HepG2 (cell line): ENCODE measurements around the gene ITPK1. TPM values are rescaled to one million over a fixed set of nuclear protein-coding genes. Genes with fewer than 3 reads are reported as not detected.

Experiments used
- ATAC-seq: fragments of 200-7000 bp; cut with Tn5 transposase; 3 replicates; pipeline ENCODE4 v1.9.1; 2020; ENCODE audit warnings: mild to moderate bottlenecking, moderate library complexity
- BruUV-seq: library from RNA; stranded (reverse); fragments of 400-500 nt; replicated peaks from 2 replicates; lab custom pipeline; 2021; lab: Mats Ljungman, UMichigan
- CTCF ChIA-PET: fragments of 300-600 bp; formaldehyde crosslinking; extraction: SDS; loops from one replicate; lab custom pipeline; 2021; ENCODE audit warnings: low total read pairs, inconsistent platforms, low intra/inter-chr PET ratio; lab: Yijun Ruan, JAX
- POLR2A ChIA-PET: fragments of 350-600 bp; sonication (Branson Sonifier 250); formaldehyde crosslinking; loops from one replicate; lab custom pipeline; 2020; ENCODE audit warnings: antibody characterized with exemption, inconsistent platforms; lab: Yijun Ruan, JAX
- DNase-seq: peaks from one replicate; pipeline ENCODE4 v3.0.0-alpha.2; 2015; ENCODE audit warnings: low spot score
- FAIRE-seq: peaks from 3 replicates; lab custom pipeline; 2011; peaks lifted over from hg19 to GRCh38; lab: Jason Lieb, UNC
- H2AFZ ChIP-seq: one replicate; pipeline ENCODE4 v1.6.1; 2011; ENCODE audit warnings: low read length, inconsistent platforms
- H3K27ac ChIP-seq: fragments of 300-600 bp; 3 replicates; pipeline ENCODE4 v1.8.0; 2011; ENCODE audit warnings: mixed run types, mild to moderate bottlenecking, mixed read lengths, low read length, inconsistent platforms; ENCODE audit not compliant: insufficient read depth; ENCODE audit errors: extremely low read length
- H3K27me3 ChIP-seq, 2 experiments: fragments of 200-600 bp in 1 of 2; 2 replicates in 1 of 2; 3 replicates in 1 of 2; pipeline versions ENCODE4 v1.6.0 to v1.8.0; 2011; ENCODE audit warnings: low read length in 2 of 2, mild to moderate bottlenecking in 2 of 2, moderate library complexity in 2 of 2, inconsistent platforms in 1 of 2; ENCODE audit not compliant: insufficient read depth in 2 of 2, control insufficient read depth in 1 of 2
- H3K36me3 ChIP-seq, 2 experiments: fragments of 200-600 bp in 1 of 2; replicated peaks in 1 of 2; 2 replicates in 1 of 2; 3 replicates in 1 of 2; pipeline versions ENCODE4 v1.5.1 to v1.8.0; 2011; ENCODE audit warnings: low read length in 2 of 2, inconsistent platforms in 1 of 2; ENCODE audit not compliant: insufficient read depth in 2 of 2, control insufficient read depth in 1 of 2
- H3K4me1 ChIP-seq: 2 replicates; pipeline ENCODE4 v1.5.1; 2012; ENCODE audit warnings: low read length, inconsistent platforms; ENCODE audit not compliant: insufficient read depth
- H3K4me2 ChIP-seq: 2 replicates; pipeline ENCODE4 v1.6.0; 2011; ENCODE audit warnings: low read depth, low read length, inconsistent platforms
- H3K4me3 ChIP-seq, 3 experiments: fragments of 200-600 bp in 1 of 3; sonication (generic), shearing (Covaris generic) in 1 of 3; replicated peaks in 1 of 3; 2 replicates each; pipeline ENCODE4 v1.5.1; 2011 to 2016; ENCODE audit warnings: low read length in 3 of 3, inconsistent platforms in 2 of 3, low read depth in 2 of 3, mild to moderate bottlenecking in 2 of 3, control low read depth in 1 of 3, mixed read lengths in 1 of 3; ENCODE audit not compliant: insufficient read depth in 1 of 3
- H3K79me2 ChIP-seq: one replicate; pipeline ENCODE4 v1.6.1; 2011; ENCODE audit warnings: low read length, inconsistent platforms; ENCODE audit not compliant: insufficient read depth
- H3K9ac ChIP-seq: 2 replicates; pipeline ENCODE4 v1.6.0; 2011; ENCODE audit warnings: mild to moderate bottlenecking, low read depth, low read length, inconsistent platforms; ENCODE audit not compliant: insufficient read depth
- H3K9me3 ChIP-seq: 2 replicates; pipeline ENCODE4 v1.5.1; 2012; ENCODE audit warnings: mild to moderate bottlenecking, low read length
- H4K20me1 ChIP-seq: 2 replicates; pipeline ENCODE4 v1.6.0; 2011; ENCODE audit warnings: inconsistent platforms, mild to moderate bottlenecking, low read length, moderate library complexity; ENCODE audit not compliant: insufficient read depth
- FIP1L1 ChIP-seq: fragments of 200-400 bp; formaldehyde crosslinking; IDR thresholded peaks from 2 replicates; pipeline ENCODE4 v1.6.1; 2018; ENCODE audit warnings: low read depth, mild to moderate bottlenecking, low read length, moderate library complexity, borderline replicate concordance; ENCODE audit not compliant: insufficient read depth
- HNF4A ChIP-seq: sonication (generic); formaldehyde crosslinking; IDR thresholded peaks from 2 replicates; pipeline ENCODE4 v1.4.0; 2020; ENCODE audit warnings: missing genetic modification reagents
- NONO ChIP-seq, 2 experiments: fragments of 450-650 bp in 1 of 2; sonication (generic) in 1 of 2; formaldehyde crosslinking in 1 of 2; IDR thresholded peaks in 1 of 2; conservative IDR thresholded peaks in 1 of 2; 2 replicates each; pipeline versions ENCODE4 v1.6.1 to v1.8.0; 2017 to 2022; ENCODE audit warnings: mild to moderate bottlenecking in 1 of 2, missing genetic modification reagents in 1 of 2, moderate library complexity in 1 of 2
- XRCC5 ChIP-seq: fragments of 200-400 bp; formaldehyde crosslinking; optimal IDR thresholded peaks from 2 replicates; pipeline ENCODE3; 2017; ENCODE audit warnings: mild to moderate bottlenecking, low read length
- ZMYM3 ChIP-seq: sonication (generic); formaldehyde crosslinking; IDR thresholded peaks from 2 replicates; pipeline ENCODE4 v1.5.1; 2020; ENCODE audit warnings: mild to moderate bottlenecking, missing genetic modification reagents
- ZNF460 ChIP-seq: sonication (generic); formaldehyde crosslinking; IDR thresholded peaks from 2 replicates; pipeline ENCODE4 v1.5.1; 2020; ENCODE audit warnings: missing genetic modification reagents, mild to moderate bottlenecking, borderline replicate concordance
- ZNF484 ChIP-seq: sonication (generic); formaldehyde crosslinking; IDR thresholded peaks from 2 replicates; pipeline ENCODE4 v1.5.1; 2020; ENCODE audit warnings: mild to moderate bottlenecking, low read depth, missing genetic modification reagents, borderline replicate concordance
- ZNF775 ChIP-seq: sonication (generic); formaldehyde crosslinking; IDR thresholded peaks from 2 replicates; pipeline ENCODE4 v1.4.0; 2020; ENCODE audit warnings: missing genetic modification reagents, mild to moderate bottlenecking, moderate library complexity, borderline replicate concordance
- WGBS: methylation state at CpG from one replicate; pipeline ENCODE4 v1.1.6; 2017; ENCODE audit warnings: low lambda C conversion rate; 5-methylcytosine and 5-hydroxymethylcytosine counted together
- in situ Hi-C: cut with HindIII; loops from 2 replicates; pipeline ENCODE4 v1.10.0; 2017; ENCODE audit warnings: low pct_unique_long_range_greater_than_20kb; ENCODE audit not compliant: extremely low pct_ligation_motif_present
- intact Hi-C: fragments of 100-400 bp; cut with micrococcal nuclease; formaldehyde crosslinking; loops from one replicate; pipeline ENCODE4 v1.10.0; 2022; ENCODE audit not compliant: unreplicated experiment
- polyA plus RNA-seq, 8 experiments: library from polyadenylated mRNA; depleted of rRNA in 3 of 8; stranded (reverse) in 7 of 8; unstranded in 1 of 8; fragments of >200 nt; fragmentation: Illumina TruSeq in 4 of 8; extraction: Trizol in 4 of 8; gene quantifications; 2 replicates each; pipeline versions ENCODE4 v1.2.1 to v1.2.3, GENCODE V29; 2011 to 2016; ENCODE audit warnings: low read depth in 4 of 8, missing spikeins in 1 of 8, mixed read lengths in 1 of 8; ENCODE audit not compliant: insufficient read depth in 1 of 8
- total RNA-seq, 5 experiments: library from RNA; depleted of rRNA; stranded (reverse); fragments of >200 nt; fragmentation: Illumina TruSeq; extraction: Trizol; gene quantifications; 2 replicates each; pipeline ENCODE4 v1.2.3, GENCODE V29; 2016; ENCODE audit warnings: low read depth in 1 of 5

Gene ITPK1
- total and polyA plus RNA-seq, 2 of the 13 experiments (the other 11 are each of a cell fraction or from before 2014, with no cell fraction given): 20.5 to 47.5 TPM

GRCh38 chr14:92900660-92901059 lies 215.1 kb downstream of the ITPK1 start (continued):
- TF ChIP-seq ZNF484: no peak
- TF ChIP-seq ZMYM3 (CRISPR knock-in tag): no peak
- no peak for TF ChIP-seq ZNF460 (CRISPR knock-in tag)
- no peak for TF ChIP-seq HNF4A (CRISPR knock-in tag)

- Histone ChIP-seq H3K36me3 (no peaks in the 10 kb centered on the region), H3K79me2 (no peaks in the 10 kb centered on the region), H3K27me3 (peaks cover 1 to 16% of the 10 kb centered on the region in 2 experiments; a peak in 4 of 5 replicates), H3K9me3 (no peaks in the 10 kb centered on the region), H3K4me1 (peaks cover 15% of the 10 kb centered on the region), H3K27ac (no peak overlapping the region), H3K4me3 (no peak overlapping the region), H2AFZ (no peak overlapping the region), H4K20me1 (no peaks in the 10 kb centered on the region), H3K4me2 (no peak overlapping the region), H3K9ac (no peak overlapping the region)
- TF ChIP-seq XRCC5: no peak
- no peak for TF ChIP-seq FIP1L1
- no peak for TF ChIP-seq NONO (IDR thresholded peaks at IDR 0.05)
- TF ChIP-seq NONO (CRISPR knock-in tag; conservative IDR thresholded peaks at IDR 0.05): no peak
- TF ChIP-seq ZNF775 (CRISPR knock-in tag): no peak
- ChIA-PET POLR2A (no interaction called here), CTCF (no interaction called here)
- BruUV-seq: no TSS peak
- 13% methylated on average over 9 of the region's 9 CpGs for WGBS
- DNase-seq (no peak), FAIRE-seq (no peak), ATAC-seq (no peak)
- intact Hi-C loops: no loop called here
- in situ Hi-C loops: no loop called here
Measured at GRCh38 chr14:92898566-92899131, 217.1 kb downstream of the ITPK1 start.
